NOMO-1 treated with DMSO at 0.1 percent for 48 hours (cell line): ENCODE results near the gene SCG5.

Experiments used
- DNase-seq: peaks from one replicate; lab custom pipeline; 2025; ENCODE audit not compliant: unreplicated experiment; lab: John Stamatoyannopoulos, UW

The SCG5 gene

DNA sequence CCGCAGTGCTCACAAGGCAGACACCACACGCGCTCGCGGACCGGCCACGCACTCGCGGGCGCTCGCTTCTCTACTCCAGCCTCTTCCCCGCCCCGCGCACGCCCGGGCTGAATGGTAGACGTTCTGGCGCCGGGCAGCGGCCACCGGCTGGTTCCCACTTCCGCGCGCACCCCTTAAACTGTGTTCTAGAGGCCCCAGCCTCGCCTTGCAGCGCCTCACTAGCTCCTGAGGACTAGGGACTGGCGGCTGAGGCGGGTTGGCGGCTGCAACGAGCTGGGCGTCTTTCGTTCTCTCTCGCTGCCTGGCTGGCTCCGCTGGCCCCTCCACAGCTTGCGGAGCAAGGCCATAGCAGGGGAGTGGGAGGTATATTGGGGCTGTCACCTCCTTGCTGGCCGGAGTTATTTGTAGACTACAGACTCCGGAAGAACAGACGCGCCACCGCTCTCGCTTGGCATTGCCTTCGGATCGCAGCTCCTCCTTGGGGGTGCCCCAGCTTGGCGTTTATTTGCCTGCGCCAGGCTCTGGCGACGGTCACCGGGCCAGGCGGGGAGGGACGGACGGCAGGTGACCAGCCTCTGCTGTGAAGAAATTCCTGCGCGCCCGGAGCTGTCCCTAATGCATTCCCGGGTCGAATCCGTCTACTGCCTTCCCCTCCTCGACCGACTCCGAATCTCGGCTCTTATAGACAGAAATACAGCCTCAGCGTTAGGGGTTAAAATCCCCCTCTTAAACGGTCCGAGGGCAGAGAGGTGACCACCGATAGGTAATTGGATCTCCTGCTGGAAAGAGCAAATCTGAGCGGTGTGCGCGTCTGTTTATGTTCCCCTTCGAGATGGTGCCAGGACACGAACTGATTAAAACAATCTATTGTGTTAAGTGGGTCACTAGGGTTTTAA lies 77.6 kb downstream of the SCG5 start:
- DNase-seq, result peak; percentile 11

DNA sequence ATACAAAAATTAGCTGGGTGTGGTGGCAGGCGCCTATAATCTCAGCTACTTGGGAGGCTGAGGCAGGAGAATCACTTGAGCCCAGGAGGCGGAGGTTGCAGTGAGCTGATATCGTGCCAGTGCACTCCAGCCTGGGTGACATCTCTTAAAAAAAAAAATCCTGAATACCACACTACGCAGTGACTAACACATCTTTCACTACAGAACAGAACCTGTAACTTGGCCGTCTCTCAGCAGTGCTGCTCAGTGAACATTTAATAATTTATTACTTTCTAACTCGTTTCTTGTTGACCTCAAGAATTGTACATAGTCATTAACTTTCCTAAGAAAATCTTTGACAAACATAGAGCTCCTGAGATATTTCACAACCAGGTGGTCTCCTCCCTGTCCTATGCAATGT lies 80.1 kb downstream of the SCG5 start:
- DNase-seq, result no peak

DNA sequence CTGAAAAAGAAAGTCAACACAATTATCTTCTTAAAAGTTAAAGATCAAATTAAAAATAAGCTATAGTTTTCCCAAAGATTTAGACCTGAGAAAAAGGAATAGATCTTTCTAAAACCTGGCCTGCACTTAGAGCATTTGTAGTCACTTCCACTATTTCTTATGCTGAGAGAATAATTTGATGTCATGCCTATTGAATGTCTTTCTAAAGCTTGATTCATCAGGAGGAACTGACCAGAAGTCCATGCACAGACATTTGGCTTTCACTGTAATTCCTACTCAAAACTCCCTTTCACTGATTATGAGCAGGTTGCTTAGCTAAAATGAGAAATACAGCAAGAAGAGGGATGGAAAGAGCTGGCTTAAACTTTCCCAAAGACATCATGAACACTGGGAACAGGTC lies 80.6 kb downstream of the SCG5 start:
- DNase-seq, result no peak

DNA sequence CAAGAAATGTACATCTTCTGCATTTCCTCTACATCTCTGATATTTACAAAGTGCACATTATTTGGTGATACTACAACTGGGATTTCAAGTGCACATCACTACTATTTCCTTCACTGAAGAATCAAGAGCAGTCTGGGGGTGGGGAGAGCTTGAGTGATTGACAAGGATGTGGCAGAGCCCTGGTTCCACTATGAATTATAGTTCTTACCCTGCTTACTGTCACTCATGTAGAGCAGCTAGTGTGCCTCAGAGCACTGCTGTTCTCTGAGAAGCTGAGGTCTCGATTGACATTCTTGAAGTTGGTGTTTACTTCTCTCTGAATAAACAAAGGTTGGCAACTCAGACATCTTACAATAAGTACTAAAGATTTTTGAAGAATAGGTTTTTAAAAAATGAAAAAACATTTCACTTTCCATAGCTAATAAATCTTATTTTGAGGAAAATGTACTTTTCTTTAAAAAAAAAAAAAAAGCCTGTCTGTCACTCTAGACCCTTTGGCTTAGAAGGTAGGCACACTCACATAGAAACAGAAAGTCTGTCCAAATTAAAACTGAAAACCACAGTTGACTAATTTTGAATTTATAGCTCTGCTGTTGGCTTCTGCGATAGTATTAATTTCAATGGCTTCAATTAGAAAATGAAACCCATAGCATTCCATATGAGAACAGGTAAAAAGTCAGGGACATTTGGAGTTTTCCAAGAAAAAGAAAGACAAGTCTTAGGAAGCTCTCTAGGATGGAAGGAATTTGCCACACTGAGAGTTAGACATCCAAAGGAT lies 81.8 kb downstream of the SCG5 start:
- no peak for DNase-seq

DNA sequence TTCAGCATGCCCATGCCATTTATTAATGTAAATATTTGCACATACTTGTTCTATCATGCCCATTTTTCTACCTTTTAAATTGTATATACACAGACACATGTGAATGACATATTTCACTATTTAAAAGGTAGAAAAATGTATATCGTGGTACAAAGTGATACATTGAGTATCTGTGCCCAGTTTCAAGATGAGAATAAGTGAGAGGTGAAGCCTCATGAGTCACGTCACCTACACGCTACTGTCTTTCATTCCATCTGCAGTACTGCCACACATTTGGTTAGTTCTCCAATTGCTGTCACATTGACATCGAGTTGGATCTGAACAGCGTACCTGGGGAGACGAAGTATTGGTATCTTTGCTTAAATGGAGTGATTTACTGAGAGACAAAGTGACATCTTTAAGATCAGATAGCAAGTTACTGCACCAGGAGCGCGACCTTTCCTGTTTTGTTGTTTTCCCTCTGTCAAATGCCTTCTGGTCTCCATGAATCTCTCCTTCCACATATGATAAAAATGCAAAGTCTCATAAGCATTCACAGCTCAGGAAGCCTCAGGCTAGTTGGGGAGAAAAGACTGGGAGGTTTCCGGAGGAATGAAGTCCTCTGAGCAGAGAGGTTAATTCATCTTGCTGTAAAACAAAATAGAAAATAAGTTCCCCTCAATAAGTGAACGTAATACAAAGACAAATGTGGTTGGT lies 88.3 kb downstream of the SCG5 start:
- DNase-seq, result no peak

DNA sequence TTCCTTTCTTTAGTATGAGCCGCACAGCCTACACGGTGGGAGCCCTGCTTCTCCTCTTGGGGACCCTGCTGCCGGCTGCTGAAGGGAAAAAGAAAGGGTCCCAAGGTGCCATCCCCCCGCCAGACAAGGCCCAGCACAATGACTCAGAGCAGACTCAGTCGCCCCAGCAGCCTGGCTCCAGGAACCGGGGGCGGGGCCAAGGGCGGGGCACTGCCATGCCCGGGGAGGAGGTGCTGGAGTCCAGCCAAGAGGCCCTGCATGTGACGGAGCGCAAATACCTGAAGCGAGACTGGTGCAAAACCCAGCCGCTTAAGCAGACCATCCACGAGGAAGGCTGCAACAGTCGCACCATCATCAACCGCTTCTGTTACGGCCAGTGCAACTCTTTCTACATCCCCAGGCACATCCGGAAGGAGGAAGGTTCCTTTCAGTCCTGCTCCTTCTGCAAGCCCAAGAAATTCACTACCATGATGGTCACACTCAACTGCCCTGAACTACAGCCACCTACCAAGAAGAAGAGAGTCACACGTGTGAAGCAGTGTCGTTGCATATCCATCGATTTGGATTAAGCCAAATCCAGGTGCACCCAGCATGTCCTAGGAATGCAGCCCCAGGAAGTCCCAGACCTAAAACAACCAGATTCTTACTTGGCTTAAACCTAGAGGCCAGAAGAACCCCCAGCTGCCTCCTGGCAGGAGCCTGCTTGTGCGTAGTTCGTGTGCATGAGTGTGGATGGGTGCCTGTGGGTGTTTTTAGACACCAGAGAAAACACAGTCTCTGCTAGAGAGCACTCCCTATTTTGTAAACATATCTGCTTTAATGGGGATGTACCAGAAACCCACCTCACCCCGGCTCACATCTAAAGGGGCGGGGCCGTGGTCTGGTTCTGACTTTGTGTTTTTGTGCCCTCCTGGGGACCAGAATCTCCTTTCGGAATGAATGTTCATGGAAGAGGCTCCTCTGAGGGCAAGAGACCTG lies 89.5 kb downstream of the SCG5 start:
- no peak for DNase-seq

DNA sequence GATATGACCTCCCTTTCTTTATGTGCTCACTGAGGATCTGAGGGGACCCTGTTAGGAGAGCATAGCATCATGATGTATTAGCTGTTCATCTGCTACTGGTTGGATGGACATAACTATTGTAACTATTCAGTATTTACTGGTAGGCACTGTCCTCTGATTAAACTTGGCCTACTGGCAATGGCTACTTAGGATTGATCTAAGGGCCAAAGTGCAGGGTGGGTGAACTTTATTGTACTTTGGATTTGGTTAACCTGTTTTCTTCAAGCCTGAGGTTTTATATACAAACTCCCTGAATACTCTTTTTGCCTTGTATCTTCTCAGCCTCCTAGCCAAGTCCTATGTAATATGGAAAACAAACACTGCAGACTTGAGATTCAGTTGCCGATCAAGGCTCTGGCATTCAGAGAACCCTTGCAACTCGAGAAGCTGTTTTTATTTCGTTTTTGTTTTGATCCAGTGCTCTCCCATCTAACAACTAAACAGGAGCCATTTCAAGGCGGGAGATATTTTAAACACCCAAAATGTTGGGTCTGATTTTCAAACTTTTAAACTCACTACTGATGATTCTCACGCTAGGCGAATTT lies 91.2 kb downstream of the SCG5 start:
- no peak for DNase-seq

DNA sequence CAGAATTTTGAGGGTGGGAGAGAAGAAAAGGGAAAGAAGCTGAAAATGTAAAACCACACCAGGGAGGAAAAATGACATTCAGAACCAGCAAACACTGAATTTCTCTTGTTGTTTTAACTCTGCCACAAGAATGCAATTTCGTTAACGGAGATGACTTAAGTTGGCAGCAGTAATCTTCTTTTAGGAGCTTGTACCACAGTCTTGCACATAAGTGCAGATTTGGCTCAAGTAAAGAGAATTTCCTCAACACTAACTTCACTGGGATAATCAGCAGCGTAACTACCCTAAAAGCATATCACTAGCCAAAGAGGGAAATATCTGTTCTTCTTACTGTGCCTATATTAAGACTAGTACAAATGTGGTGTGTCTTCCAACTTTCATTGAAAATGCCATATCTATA lies 91.8 kb downstream of the SCG5 start:
- DNase-seq, result no peak

DNA sequence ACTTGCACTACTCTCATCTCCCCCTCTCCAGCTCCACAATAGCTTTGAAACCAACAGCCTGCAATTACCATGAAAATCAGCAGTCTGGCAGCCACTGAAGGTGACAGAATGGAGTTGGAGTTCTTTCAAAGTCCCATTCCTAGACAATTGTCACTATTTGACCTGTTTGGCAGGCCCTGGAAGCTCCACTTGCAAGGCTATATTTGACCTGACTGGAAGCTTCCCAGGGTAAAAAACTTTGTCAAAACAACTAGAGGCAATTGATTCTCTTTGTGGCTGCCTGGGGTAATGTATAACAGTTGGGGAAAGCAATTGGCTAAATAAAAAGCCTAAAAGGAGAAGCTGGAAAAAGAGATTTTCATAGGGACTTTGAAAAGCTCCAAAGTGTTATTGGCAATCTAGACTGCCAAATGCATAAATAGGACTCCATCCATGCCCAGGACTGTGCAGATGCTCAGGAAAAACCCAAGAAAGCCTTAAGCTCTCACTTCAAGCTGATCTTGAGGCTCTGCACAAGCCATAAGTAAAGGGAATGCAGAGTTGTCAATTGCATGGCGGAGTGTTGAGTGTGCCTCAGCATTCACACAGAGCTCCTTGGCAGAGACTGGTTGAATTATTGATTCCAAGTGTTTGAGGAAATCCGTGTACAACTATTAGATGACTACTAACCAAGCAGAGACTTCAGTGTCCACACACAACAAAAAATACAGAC lies 94.6 kb downstream of the SCG5 start:
- DNase-seq, result no peak

DNA sequence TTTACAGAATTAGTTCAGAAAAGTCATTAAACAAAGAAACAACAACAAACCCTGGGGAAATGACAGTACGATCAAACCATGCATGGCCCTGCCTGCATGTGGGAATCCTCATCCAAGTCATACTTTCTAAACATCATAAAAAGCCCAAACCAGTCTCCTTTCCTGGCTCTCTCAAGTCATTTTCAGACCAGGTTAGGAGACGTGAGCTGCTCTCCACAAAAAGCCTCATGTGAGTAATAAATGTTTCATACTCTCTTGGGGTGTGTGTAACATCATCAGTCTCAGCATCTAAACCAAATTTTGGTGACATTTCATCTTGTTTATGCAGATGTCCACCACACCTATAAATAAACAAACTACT lies 95.2 kb downstream of the SCG5 start:
- DNase-seq, result no peak

DNA sequence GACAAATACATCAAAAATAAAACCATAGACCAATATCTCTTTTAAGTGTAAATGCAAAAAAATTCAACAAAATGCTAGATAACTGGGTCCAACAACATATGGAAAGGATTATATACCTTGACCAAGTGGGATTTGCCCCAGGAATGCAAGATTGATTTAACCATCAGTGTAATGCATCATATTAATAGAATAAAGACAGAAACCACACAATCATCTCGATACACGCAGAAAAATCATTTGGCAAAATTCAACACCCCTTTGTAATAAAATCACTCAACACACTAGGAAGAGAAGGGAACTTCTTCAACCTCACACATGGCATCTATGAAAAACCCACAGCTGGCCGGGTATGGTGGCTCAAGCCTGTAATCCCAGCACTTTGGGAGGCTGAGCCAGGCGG lies 95.8 kb downstream of the SCG5 start:
- no peak for DNase-seq

DNA sequence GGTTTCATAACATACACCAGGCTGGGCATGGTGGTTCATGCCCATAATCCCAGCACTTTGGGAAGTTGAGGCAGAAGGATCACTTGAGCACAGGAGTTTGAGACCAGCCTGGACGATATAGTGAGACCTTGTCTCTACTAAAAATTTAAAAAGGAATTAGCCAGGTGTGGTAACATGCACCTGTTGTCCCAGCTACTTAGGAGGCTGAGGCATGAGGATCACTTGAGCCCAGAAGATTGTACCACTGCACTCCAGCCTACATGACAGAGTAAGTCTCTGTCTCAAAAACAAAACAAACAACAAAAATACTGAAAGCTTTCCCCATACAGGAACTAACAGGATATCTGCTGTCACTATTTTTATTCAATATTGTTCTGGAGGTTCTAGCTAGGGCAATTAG lies 97.2 kb downstream of the SCG5 start:
- no peak for DNase-seq

DNA sequence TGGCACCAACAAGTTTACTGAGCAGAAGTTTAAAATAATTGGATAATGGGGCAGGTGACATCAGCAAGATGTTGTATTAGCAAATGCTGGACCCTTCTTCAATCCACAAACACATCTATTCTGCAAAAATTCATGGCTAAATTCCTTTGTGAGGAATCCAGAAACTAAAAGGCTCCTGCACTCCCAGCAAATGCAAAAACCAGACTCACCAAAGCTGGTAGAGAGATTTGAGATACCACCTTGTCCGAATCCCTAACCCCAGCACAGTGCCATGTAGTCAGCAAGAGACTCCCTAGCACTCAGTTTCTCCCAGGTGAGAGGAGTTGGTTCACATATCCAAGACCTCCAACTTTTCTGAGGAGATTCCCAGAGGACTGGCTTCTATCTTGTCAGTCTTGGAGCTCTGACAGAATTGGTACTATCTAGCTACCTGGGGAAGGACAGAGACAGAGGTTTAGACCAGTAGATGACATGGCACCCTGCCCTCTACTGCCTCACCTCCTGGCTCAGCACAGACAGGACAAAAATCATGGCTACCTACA lies 98.1 kb downstream of the SCG5 start:
- DNase-seq, result no peak

DNA sequence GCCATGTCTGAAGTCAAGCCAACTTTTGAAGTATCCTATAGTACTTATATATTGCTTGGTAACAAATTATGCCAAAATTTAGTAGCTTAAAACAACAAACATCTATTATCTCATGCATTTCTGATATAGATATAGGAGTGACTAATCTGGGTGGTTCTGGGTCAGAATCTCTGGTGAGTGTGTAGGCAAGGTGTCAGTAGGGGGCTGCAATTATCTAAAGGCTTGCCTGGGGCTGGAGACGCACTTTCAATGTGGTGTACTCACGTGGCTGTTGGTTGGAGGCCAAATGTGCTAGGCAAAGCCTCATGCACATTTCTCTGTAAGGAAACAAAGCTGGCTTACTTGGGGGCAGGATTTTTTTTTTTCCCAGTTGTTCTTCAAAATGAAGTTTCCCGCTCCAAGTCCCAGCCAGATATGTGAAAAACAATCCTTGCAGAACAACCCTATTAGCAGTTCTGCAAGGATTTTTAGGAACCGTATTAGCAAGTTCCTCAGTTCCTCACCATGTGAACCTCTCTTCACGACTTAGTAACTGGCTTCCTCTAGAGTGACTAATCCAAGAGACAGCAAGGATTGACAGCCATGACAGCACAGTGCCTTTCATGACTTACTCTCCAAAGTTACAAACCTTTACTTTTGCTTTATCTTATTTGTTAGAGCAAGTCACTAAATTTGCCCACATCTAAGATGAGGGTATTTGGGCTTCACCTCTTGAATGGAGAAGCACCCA lies 102.1 kb downstream of the SCG5 start:
- no peak for DNase-seq

DNA sequence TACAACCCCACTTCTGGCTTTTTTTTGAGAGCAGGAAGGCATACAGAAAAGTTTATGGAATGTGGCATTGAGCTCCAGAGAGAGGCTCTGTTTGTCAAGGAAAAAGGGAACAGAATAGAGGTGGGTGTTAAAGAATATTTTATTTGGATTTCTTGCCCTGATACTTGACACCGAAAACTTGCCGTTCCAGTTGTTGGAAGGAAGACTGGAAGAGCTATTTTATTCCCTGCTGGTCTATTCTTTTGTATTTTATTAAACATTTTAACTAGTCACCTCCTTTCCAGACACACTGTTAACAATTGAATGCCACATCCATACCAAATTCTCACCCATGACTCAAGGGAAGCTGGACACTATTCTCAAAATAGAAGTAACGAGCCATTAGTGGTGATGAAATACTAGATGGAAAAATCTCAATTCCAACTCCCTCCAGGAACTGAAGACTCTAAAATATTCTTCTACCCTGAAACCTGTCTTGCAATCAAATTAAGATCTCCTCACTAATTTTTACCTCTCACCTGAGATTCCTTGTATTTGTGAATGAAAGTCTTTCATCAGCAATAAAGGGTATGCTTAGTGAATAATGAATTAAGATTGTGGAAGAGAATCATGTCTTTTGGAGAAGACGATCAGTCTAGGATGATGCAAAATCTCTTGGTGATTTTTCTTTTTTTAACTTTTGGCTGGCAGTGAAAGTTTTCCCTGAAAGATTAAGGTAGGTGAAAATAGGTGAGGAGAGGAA lies 104.8 kb downstream of the SCG5 start:
- no peak for DNase-seq
